ENCODE data around the gene GCSH.

GRCh38 chr16:81095953-81096714 is at the start of gene GCSH:
- TF ChIP-seq, protein P1, sequence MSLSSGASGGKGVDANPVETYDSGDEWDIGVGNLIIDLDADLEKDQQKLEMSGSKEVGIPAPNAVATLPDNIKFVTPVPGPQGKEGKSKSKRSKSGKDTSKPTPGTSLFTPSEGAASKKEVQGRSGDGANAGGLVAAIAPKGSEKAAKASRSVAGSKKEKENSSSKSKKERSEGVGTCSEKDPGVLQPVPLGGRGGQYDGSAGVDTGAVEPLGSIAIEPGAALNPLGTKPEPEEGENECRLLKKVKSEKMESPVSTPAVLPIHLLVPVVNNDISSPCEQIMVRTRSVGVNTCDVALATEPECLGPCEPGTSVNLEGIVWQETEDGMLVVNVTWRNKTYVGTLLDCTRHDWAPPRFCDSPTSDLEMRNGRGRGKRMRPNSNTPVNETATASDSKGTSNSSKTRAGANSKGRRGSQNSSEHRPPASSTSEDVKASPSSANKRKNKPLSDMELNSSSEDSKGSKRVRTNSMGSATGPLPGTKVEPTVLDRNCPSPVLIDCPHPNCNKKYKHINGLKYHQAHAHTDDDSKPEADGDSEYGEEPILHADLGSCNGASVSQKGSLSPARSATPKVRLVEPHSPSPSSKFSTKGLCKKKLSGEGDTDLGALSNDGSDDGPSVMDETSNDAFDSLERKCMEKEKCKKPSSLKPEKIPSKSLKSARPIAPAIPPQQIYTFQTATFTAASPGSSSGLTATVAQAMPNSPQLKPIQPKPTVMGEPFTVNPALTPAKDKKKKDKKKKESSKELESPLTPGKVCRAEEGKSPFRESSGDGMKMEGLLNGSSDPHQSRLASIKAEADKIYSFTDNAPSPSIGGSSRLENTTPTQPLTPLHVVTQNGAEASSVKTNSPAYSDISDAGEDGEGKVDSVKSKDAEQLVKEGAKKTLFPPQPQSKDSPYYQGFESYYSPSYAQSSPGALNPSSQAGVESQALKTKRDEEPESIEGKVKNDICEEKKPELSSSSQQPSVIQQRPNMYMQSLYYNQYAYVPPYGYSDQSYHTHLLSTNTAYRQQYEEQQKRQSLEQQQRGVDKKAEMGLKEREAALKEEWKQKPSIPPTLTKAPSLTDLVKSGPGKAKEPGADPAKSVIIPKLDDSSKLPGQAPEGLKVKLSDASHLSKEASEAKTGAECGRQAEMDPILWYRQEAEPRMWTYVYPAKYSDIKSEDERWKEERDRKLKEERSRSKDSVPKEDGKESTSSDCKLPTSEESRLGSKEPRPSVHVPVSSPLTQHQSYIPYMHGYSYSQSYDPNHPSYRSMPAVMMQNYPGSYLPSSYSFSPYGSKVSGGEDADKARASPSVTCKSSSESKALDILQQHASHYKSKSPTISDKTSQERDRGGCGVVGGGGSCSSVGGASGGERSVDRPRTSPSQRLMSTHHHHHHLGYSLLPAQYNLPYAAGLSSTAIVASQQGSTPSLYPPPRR (CRISPR knock-in tag; IDR thresholded peaks at IDR 0.05; ENCODE audit: borderline replicate concordance), result no peak; the same call in 1 of the 2 replicates
- TF ChIP-seq, protein P2, sequence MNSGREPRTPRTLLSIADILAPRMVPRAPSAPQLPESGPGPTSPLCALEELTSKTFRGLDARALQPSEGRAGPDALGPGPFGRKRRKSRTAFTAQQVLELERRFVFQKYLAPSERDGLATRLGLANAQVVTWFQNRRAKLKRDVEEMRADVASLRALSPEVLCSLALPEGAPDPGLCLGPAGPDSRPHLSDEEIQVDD (CRISPR knock-in tag; IDR thresholded peaks at IDR 0.05; ENCODE audit: borderline replicate concordance), result peak; percentile 93
- TF ChIP-seq CTCF (CRISPR knock-in tag; IDR thresholded peaks at IDR 0.05), result no peak; the same call in 1 of the 2 replicates
- TF ChIP-seq GABPA (IDR thresholded peaks at IDR 0.05; ENCODE audit: low read depth, low read length), result peak; percentile 54
- peak; percentile 85 for TF ChIP-seq GABPA (CRISPR knock-in tag; IDR thresholded peaks at IDR 0.05; ENCODE audit: low read depth)
- no peak for TF ChIP-seq ZMYM2 (CRISPR knock-in tag; IDR thresholded peaks at IDR 0.05)
- no peak for TF ChIP-seq POLR2AphosphoS2 (IDR thresholded peaks at IDR 0.05; ENCODE audit: low read depth, low read length)
- TF ChIP-seq ZSCAN29 (CRISPR knock-in tag; conservative IDR thresholded peaks at IDR 0.05), result no peak
- no peak for TF ChIP-seq CEBPB (IDR thresholded peaks at IDR 0.05; ENCODE audit: borderline replicate concordance, low read depth, low read length)
- TF ChIP-seq ZNF263 (CRISPR knock-in tag; IDR thresholded peaks at IDR 0.05), result peak; percentile 23
